GM18499 (cell line): ENCODE results near the gene ADAM8.

Experiments
- ATAC-seq: cut with Tn5 transposase; IDR thresholded peaks from one replicate; pipeline ENCODE4 v1.9.1; 2021; ENCODE audit warnings: moderate number of reproducible peaks; ENCODE audit not compliant: insufficient read depth, unreplicated experiment

ADAM8 gene

GRCh38 chr10:133217800-133218589, 58.7 kb downstream of the ADAM8 start:
- no peak for ATAC-seq

DNA sequence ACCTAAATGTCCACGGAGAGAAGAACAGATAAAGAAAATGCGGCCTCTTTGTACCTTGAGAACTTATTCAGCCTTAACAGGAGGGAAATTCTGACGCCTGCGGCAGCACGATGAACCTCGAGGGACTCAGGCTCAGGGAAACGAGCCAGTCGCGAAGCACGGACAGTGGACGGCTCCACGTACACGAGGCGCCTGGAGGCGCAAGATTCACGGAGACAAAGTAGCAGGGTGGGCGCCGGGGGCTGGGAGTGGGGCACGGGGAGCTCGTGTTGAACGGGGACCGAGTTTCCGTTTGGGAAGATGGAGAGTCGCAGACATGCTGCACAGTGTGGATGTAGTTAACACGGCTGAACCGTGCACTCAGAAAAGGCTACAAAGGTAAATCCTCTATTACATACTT, 59.9 kb downstream of the ADAM8 start:
- no peak for ATAC-seq

GRCh38 chr10:133215586-133215985, 61.1 kb downstream of the ADAM8 start:
- ATAC-seq = no peak

- no peak for ATAC-seq
Measured at GRCh38 chr10:133214468-133215410, 61.9 kb downstream of the ADAM8 start.

GRCh38 chr10:133213641-133214467, 62.8 kb downstream of the ADAM8 start:
- no peak for ATAC-seq

DNA sequence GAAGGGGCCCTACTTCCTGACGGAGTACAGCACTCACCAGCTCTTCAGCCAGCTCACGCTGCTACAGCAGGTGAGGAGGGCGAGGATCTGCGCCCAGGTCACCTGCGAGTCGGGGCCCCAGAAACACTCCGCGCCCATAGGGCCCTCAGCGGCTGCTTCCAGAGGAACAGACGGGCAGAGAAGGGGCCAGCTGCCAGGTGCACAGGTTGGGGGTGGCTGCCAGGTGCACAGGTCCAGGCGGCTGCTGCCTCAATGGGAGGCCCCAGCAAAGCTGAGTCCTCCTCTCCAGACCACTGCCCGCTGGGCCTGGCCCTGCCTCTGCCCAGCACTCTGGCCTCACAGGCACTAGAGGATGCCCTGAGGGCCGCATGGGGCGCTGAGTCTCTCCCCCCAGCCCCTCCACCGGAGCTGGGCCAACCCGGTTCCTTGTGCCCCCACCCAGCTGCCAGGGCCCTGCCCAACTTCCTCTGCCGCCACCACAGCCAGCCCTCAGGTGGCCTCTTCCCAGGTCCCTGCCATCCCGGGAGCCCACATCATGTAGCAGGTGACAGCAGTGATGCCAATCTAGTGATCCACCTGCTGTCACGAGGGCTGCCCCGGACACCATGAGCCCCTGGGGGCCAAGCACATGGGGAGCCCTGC, 63.7 kb downstream of the ADAM8 start:
- no peak for ATAC-seq
